ENCODE measurements around the gene FXYD6. TPM values are rescaled to one million over a fixed set of nuclear protein-coding genes. Genes with fewer than 3 reads are reported as not detected.
A peak's percentile ranks its signal among the peaks of the same experiment; 100 is the strongest.

The FXYD6 gene
- total RNA-seq, 1 donor from 2014 or later: 95.6 TPM

- no peak overlapping the region for H3K4me3 Mint-ChIP-seq
- H3K4me1 Mint-ChIP-seq: peaks cover 31% of the 10 kb centered on the region
- Histone ChIP-seq H3F3A (ENCODE audit: low read depth) (no peaks in the 10 kb centered on the region), H3K79me2 (ENCODE audit: low read depth) (no peaks in the 10 kb centered on the region), H4K20me1 (ENCODE audit: low read depth) (no peaks in the 10 kb centered on the region), H3K4me1 (peaks cover 5% of the 10 kb centered on the region), H3K27ac (no peak overlapping the region), H3K4me3 (no peak overlapping the region), H3K9ac (no peak overlapping the region), H3K9me3 (ENCODE audit: low read depth) (no peaks in the 10 kb centered on the region), H3K4me2 (no peak overlapping the region), H2AFZ (replicated peaks) (no peak overlapping the region), H3K27me3 (no peaks in the 10 kb centered on the region), H3K36me3 (no peaks in the 10 kb centered on the region)
- H3K27me3 Mint-ChIP-seq (ENCODE audit: insufficient read depth, low read depth): peaks cover 11% of the 10 kb centered on the region
- no peaks in the 10 kb centered on the region for H3K9me3 Mint-ChIP-seq
- no peak for DNase-seq (ENCODE audit: low spot score)
- no peak overlapping the region for H3K27ac Mint-ChIP-seq
- TF ChIP-seq CTCF (IDR thresholded peaks at IDR 0.05) (no peak), EZH2 (IDR thresholded peaks at IDR 0.05) (no peak), EZH2phosphoT487 (IDR thresholded peaks at IDR 0.05) (no peak)
- no peaks in the 10 kb centered on the region for H3K36me3 Mint-ChIP-seq
These were observed 35.2 kb upstream of the FXYD6 start for GRCh38 chr11:117911694-117912093.

- Mint-ChIP-seq H3K4me3 (no peak overlapping the region), H3K9me3 (no peaks in the 10 kb centered on the region), H3K27me3 (ENCODE audit: insufficient read depth, low read depth) (peaks cover 8% of the 10 kb centered on the region), H3K36me3 (no peaks in the 10 kb centered on the region), H3K27ac (peak overlapping the region; percentile 85), H3K4me1 (peaks cover 36% of the 10 kb centered on the region)
- Histone ChIP-seq H3K4me2 (no peak overlapping the region), H3F3A (ENCODE audit: low read depth) (no peaks in the 10 kb centered on the region), H3K27ac (no peak overlapping the region), H3K4me3 (no peak overlapping the region), H3K27me3 (no peaks in the 10 kb centered on the region), H3K36me3 (no peaks in the 10 kb centered on the region), H3K9me3 (ENCODE audit: low read depth) (no peaks in the 10 kb centered on the region), H3K9ac (no peak overlapping the region), H4K20me1 (ENCODE audit: low read depth) (no peaks in the 10 kb centered on the region), H3K79me2 (ENCODE audit: low read depth) (no peaks in the 10 kb centered on the region), H2AFZ (replicated peaks) (no peak overlapping the region), H3K4me1 (peaks cover 5% of the 10 kb centered on the region)
- TF ChIP-seq CTCF (IDR thresholded peaks at IDR 0.05) (no peak), EZH2 (IDR thresholded peaks at IDR 0.05) (no peak), EZH2phosphoT487 (IDR thresholded peaks at IDR 0.05) (no peak)
- DNase-seq (ENCODE audit: low spot score): no peak
These were observed 34.6 kb upstream of the FXYD6 start for GRCh38 chr11:117910941-117911655.

- Mint-ChIP-seq H3K4me3 (no peak overlapping the region), H3K27ac (peak overlapping the region; percentile 85), H3K4me1 (peaks cover 36% of the 10 kb centered on the region), H3K27me3 (ENCODE audit: insufficient read depth, low read depth) (peaks cover 8% of the 10 kb centered on the region), H3K36me3 (no peaks in the 10 kb centered on the region), H3K9me3 (no peaks in the 10 kb centered on the region)
- Histone ChIP-seq H3K4me1 (peaks cover 5% of the 10 kb centered on the region), H3K4me2 (no peak overlapping the region), H3K9ac (no peak overlapping the region), H3K9me3 (ENCODE audit: low read depth) (no peaks in the 10 kb centered on the region), H3K27ac (no peak overlapping the region), H3F3A (ENCODE audit: low read depth) (no peaks in the 10 kb centered on the region), H4K20me1 (ENCODE audit: low read depth) (no peaks in the 10 kb centered on the region), H3K4me3 (no peak overlapping the region), H2AFZ (replicated peaks) (no peak overlapping the region), H3K79me2 (ENCODE audit: low read depth) (no peaks in the 10 kb centered on the region), H3K36me3 (no peaks in the 10 kb centered on the region), H3K27me3 (no peaks in the 10 kb centered on the region)
- no peak for TF ChIP-seq EZH2 (IDR thresholded peaks at IDR 0.05)
- no peak for TF ChIP-seq EZH2phosphoT487 (IDR thresholded peaks at IDR 0.05)
- no peak for TF ChIP-seq CTCF (IDR thresholded peaks at IDR 0.05)
- DNase-seq (ENCODE audit: low spot score): no peak
These were observed 34.1 kb upstream of the FXYD6 start for GRCh38 chr11:117910525-117910924.

Data from neural progenitor cell (in vitro differentiated cells).